Measurements from ENCODE around the gene MEIOC.

GRCh38 chr17:44607836-44608690 lies 48.2 kb upstream of the MEIOC start:
- TF ChIP-seq CTCF (IDR thresholded peaks at IDR 0.05) (no peak), POLR2AphosphoS5 (IDR thresholded peaks at IDR 0.05) (no peak)

All from esophagus muscularis mucosa (tissue), 3 donors.